ENCODE measurements around the gene PHLDB2.

The PHLDB2 gene

GRCh38 chr3:111947231-111947630 lies 88.2 kb downstream of the PHLDB2 start:
- TF ChIP-seq CTCF (IDR thresholded peaks at IDR 0.05; ENCODE audit: control extremely low read depth, extremely low read depth, low read depth, missing control alignments) = no peak
- POLR2A ChIA-PET = no interaction called here
- no peak for DNase-seq (ENCODE audit: extremely low spot score)
- CTCF ChIA-PET = interaction anchor here (1.2 kb wide), 2 partner anchors 15 to 16 kb away, joined by 3 to 4 read pairs; no protein-coding TSS in a partner anchor

GRCh38 chr3:111948786-111949185 lies 89.7 kb downstream of the PHLDB2 start:
- DNase-seq (ENCODE audit: extremely low spot score) = no peak
- ChIA-PET POLR2A (no interaction called here), CTCF (no interaction called here)
- TF ChIP-seq CTCF (IDR thresholded peaks at IDR 0.05; ENCODE audit: control extremely low read depth, extremely low read depth, low read depth, missing control alignments) = no peak

- ChIA-PET CTCF (interaction anchor here (1.1 kb wide), 1 partner anchor 17 kb away, joined by 3 read pairs; no protein-coding TSS in a partner anchor), POLR2A (no interaction called here)
- DNase-seq (ENCODE audit: extremely low spot score) = no peak
- no peak for TF ChIP-seq CTCF (IDR thresholded peaks at IDR 0.05; ENCODE audit: control extremely low read depth, extremely low read depth, low read depth, missing control alignments)
These were observed 90.6 kb downstream of the PHLDB2 start for GRCh38 chr3:111949712-111950111.

GRCh38 chr3:111951032-111951431 lies 92.0 kb downstream of the PHLDB2 start:
- DNase-seq (ENCODE audit: extremely low spot score) = no peak
- TF ChIP-seq CTCF (IDR thresholded peaks at IDR 0.05; ENCODE audit: control extremely low read depth, extremely low read depth, low read depth, missing control alignments) = no peak
- POLR2A ChIA-PET = no interaction called here
- CTCF ChIA-PET = interaction anchor here (1.1 to 2.0 kb wide), 6 partner anchors 9 to 233 kb away, joined by 3 to 6 read pairs (median 3); no protein-coding TSS in a partner anchor

GRCh38 chr3:111952086-111952485 lies 93.0 kb downstream of the PHLDB2 start:
- ChIA-PET POLR2A (no interaction called here), CTCF (interaction anchor here (1.1 to 2.0 kb wide), 3 partner anchors 16 to 234 kb away, joined by 3 to 6 read pairs (median 3); no protein-coding TSS in a partner anchor)
- no peak for TF ChIP-seq CTCF (IDR thresholded peaks at IDR 0.05; ENCODE audit: control extremely low read depth, extremely low read depth, low read depth, missing control alignments)
- no peak for DNase-seq (ENCODE audit: extremely low spot score)

- TF ChIP-seq CTCF (IDR thresholded peaks at IDR 0.05; ENCODE audit: control extremely low read depth, extremely low read depth, low read depth, missing control alignments) = no peak
- POLR2A ChIA-PET = no interaction called here
- CTCF ChIA-PET = interaction anchor here (6.9 kb wide), 1 partner anchor 14 kb away, joined by 60 read pairs; no protein-coding TSS in a partner anchor
- DNase-seq (ENCODE audit: extremely low spot score) = no peak
These were observed 93.9 kb downstream of the PHLDB2 start for GRCh38 chr3:111952866-111953450.

All from GM10248 (cell line).